ENCODE results near the gene CRYGA.
"Not testable (repeated sequence)": the region's sequence is repeated elsewhere in the genome, so short reads cannot be mapped to it uniquely, and the experiment has no call there.

CRYGA gene

GRCh38 chr2:208118918-208119317 lies 44.5 kb downstream of the CRYGA start:
- TF ChIP-seq, protein P1, sequence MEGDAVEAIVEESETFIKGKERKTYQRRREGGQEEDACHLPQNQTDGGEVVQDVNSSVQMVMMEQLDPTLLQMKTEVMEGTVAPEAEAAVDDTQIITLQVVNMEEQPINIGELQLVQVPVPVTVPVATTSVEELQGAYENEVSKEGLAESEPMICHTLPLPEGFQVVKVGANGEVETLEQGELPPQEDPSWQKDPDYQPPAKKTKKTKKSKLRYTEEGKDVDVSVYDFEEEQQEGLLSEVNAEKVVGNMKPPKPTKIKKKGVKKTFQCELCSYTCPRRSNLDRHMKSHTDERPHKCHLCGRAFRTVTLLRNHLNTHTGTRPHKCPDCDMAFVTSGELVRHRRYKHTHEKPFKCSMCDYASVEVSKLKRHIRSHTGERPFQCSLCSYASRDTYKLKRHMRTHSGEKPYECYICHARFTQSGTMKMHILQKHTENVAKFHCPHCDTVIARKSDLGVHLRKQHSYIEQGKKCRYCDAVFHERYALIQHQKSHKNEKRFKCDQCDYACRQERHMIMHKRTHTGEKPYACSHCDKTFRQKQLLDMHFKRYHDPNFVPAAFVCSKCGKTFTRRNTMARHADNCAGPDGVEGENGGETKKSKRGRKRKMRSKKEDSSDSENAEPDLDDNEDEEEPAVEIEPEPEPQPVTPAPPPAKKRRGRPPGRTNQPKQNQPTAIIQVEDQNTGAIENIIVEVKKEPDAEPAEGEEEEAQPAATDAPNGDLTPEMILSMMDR (IDR thresholded peaks at IDR 0.05; ENCODE audit: low read depth, low read length, missing control alignments): no peak
- H3K4me3 ChIP-seq (ENCODE audit: low read depth, low read length): no peak overlapping the region
- in situ Hi-C loops (cut with HindIII; ENCODE audit: low sequenced_read_pairs): no loop called here
- DNase-seq (ENCODE audit: low read depth): no peak

DNA sequence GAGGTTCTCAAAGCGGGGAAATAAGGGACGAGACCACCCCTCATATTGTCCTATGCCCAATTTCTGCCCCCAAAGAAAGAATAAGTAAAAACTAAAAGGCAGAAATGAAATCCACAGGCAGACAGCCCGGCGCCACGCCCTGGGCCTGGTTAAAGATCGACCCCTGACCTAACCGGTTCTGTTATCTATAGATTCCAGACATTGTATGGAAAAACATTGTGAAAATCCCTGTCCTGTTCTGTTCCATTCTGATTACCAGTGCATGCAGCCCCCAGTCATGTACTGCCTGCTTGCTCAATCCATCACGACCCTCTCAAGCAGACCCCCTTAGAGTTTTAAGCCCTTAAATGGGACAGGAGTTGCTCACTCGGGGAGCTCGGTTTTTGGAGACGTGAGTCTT lies 46.0 kb downstream of the CRYGA start:
- DNase-seq (ENCODE audit: low read depth); in situ Hi-C loops (cut with HindIII; ENCODE audit: low sequenced_read_pairs); H3K4me3 ChIP-seq (ENCODE audit: low read depth, low read length): not testable (repeated sequence)

- H3K4me3 ChIP-seq (ENCODE audit: low read depth, low read length): no peak overlapping the region
- in situ Hi-C loops (cut with HindIII; ENCODE audit: low sequenced_read_pairs): no loop called here
- TF ChIP-seq, protein P1 (IDR thresholded peaks at IDR 0.05; ENCODE audit: low read depth, low read length, missing control alignments): no peak
- DNase-seq (ENCODE audit: low read depth): no peak
Observed at GRCh38 chr2:208112969-208113368, 50.4 kb downstream of the CRYGA start.

GRCh38 chr2:208112273-208112745 lies 51.1 kb downstream of the CRYGA start:
- DNase-seq (ENCODE audit: low read depth); H3K4me3 ChIP-seq (ENCODE audit: low read depth, low read length); in situ Hi-C loops (cut with HindIII; ENCODE audit: low sequenced_read_pairs): not testable (repeated sequence)
